Stimulated activated CD8-positive, alpha-beta memory T cell treated with anti-CD3 and anti-CD28 coated beads, Interleukin-7, amount 100 ng/mL, for 24 hours (primary cell): ENCODE results near the gene OR2M4.
"Not testable (repeated sequence)": the region's sequence is repeated elsewhere in the genome, so short reads cannot be mapped to it uniquely, and the experiment has no call there.

Source experiments
- DNase-seq: peaks from one replicate; pipeline ENCODE4 v3.0.0-alpha.2; 2020; ENCODE audit warnings: low read depth

The OR2M4 gene, protein sequence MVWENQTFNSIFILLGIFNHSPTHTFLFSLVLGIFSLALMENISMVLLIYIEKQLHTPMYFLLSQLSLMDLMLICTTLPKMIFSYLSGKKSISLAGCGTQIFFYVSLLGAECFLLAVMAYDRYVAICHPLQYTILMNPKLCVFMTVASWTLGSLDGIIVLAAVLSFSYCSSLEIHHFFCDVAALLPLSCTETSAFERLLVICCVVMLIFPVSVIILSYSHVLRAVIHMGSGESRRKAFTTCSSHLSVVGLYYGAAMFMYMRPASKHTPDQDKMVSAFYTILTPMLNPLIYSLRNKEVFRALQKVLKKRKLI

GRCh38 chr1:248231117-248231516 lies at the start of gene OR2M4:
TSS of gene OR2M4 (plus strand) at chr1:248231417. CDS start at chr1:248238929, 7,512 bp downstream.
- DNase-seq: no peak

DNA sequence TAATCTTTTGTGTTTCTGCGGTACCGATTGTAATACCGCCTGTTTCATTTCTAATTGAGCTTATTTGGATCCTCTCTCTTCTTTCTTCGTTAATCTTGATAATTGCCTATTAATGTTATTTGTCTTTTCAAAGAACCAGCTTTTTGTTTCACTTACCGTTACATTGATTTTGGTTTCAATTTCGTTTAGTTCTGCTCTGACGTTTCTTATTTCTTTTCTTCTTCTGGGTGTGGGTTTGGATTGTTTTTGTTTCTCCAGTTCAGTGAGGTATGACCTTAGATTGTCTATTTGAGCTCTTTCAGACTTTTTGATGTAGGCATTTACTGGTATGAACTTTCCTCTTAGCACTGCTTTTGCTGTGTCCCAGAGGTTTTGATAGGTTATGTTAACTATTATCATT lies 47.2 kb upstream of the OR2M4 start:
- DNase-seq: no peak

DNA sequence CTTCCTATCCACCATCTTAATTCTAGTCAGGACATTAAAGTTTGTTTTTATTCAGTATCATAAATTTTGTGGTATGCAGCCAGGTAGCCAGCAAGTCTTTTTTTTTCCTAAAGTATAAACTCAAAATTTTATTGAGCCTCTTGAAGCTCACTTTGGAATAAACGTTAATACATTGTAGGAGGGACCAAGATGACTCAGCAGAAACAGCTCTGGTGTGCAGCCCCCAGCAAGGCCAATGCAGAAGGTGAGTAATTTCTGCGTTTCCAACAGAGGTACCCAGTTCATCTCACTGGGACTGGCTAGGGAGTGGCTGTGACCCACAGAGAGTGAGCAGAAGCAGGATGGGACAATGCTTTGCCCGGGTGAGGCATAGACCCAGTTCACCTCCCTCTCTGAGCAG lies 43.9 kb upstream of the OR2M4 start:
- no peak for DNase-seq

DNA sequence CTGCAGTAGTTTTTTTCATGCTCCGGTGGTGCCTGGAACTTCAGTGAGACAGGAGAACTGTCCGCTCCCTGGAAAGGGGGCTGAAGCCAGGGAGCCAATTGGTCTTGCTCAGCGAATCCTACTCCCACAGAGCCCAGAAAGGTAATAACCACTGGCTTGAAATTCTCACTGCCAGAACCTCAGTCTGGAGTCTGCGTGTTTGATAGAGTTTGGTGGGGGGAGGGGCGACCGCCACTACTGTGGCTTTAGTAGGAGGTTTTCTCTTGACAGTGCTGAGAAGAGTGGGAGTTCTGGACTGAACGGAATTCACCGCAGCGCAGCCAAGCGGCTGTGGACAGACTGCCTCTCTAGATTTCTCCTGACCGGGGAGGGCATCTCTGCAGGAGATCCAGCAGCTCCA lies 42.2 kb upstream of the OR2M4 start:
- DNase-seq: no peak

GRCh38 chr1:248194117-248194516 lies 37.1 kb upstream of the OR2M4 start:
- no peak for DNase-seq

- no peak for DNase-seq
These were observed 34.3 kb upstream of the OR2M4 start, which contains the start of gene OR2M3 for GRCh38 chr1:248196965-248197364. TSS of gene OR2M3 (plus strand) at chr1:248197265. CDS start at chr1:248203068, 5,803 bp downstream.

- no peak for DNase-seq
These were observed 15.3 kb upstream of the OR2M4 start for GRCh38 chr1:248215880-248216279.

DNA sequence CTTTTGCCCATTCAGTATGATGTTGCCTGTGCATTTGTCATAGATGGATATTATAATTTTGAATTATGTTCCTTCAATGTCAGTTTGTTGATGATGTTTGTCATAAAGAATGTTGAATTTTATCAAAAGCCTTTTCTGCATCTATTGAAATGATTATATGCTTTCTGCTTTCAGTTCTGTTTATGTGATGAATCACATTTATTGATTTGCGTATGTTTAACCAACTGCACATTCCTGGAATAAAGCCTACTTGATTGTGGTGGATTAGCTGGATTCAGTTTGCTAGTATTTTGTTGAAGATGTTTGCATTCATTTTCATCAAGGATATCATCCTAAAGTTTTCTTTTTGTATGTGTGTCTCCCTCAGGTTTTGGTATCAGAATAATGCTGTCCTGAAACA lies 5.7 kb upstream of the OR2M4 start:
- no peak for DNase-seq

DNA sequence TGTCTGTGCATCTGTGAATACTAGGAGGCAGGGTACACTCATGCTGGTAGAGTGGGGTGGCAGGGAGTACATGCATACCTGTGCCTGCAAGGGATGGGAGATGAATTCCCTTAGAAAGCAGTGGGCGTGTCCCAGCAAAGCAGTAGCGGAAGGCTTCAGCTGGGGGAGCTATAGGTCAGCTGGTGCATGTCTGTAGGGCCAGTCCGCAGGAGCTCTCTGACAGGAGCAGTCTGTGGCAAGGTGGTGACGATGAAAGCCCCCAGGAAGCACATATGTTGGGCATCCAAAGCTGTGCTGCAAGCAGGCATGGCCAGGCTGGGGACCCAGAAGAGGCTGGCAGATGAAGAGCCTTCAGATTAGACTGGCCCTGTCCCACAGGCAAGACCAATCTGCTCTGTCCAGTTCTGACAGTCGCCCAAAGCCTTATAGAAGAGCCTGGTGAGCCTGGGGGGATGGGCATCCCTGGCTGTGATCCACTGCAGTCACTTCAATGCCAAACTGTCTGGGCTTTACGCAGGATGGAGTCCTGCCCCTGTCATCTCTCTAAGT lies 1.8 kb upstream of the OR2M4 start:
- DNase-seq: no peak

GRCh38 chr1:248239478-248239877 lies 8.3 kb downstream of the OR2M4 start:
- no peak for DNase-seq

DNA sequence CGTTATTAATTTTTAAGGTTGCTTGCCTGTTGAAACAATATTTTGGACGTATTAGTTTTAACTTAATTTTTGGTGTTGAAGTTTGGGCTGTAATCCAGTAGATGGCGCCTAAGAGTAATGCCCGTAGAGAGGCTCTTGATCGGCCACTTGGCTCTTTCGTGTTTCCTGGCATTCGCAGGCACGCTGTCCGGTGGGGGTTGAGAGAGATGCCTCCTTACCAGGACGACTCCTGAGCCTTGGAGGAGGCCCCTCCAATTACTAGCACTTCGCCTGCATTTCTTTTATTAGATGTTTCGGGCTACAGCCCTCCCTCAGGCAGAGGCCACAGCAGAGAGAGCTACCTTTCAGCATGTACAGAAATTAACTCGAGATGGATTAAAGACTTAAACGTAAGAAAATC lies 12.0 kb downstream of the OR2M4 start:
- DNase-seq: no peak

- not testable (repeated sequence) for DNase-seq
These were observed 28.1 kb downstream of the OR2M4 start for GRCh38 chr1:248259309-248259708.

DNA sequence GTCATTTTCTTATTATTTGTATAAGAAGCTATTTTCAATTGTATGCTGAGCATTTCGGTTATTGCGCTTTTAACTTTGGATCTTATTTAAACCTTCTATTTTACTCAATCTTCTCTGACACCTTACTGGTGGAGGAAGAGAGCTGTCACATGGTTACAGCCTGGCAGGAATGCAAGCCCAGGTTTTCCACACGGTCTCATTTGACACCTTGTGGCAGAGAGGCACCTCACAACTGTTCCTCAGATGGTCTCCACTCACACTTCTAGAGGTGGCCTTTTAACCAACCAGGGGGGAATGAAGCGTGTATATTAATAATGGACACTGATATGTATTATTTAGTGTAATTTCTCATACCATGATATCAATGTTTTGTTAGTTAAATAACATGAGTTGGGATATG lies 37.0 kb downstream of the OR2M4 start:
- DNase-seq: no peak

DNA sequence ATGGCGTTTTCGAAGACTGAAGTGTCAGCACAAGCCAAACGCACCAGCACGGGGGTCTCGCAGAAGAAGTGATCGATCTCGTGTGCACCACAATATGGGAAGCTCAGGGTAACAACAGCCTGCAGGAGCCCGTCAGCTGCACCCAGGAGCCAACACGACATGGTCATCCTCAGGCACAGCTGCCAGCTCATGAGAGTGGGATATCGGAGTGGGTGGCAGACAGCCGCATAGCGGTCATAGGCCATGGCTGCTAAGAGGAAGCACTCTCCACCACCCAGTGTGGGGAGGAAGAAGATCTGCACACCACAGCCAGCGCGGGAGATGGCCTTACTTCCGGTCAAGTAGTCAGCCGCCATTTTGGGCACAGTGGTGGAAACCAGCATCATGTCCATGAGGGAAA lies 42.0 kb downstream of the OR2M4 start:
- DNase-seq: not testable (repeated sequence)

DNA sequence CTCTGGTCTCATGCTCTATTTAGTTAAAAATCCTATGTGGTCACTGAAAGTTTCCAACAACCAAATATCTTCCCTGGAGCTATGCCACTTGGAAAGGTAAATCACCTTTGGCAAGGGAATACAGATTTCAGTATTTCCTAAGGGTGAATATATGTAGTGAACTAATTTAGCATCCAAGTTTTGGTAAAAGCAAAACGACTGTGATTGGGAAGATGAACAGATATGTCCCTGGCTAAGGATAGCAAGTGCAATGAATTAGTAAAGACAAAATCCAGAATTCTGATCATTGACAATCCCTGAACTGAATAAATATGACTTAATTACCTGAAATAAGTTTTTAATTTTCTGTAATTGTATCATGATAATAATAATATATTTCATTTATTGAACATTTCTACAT lies 46.7 kb downstream of the OR2M4 start, which contains the start of gene OR2T33:
Gene OR2T33, minus strand, starts transcription at position 101 of the 400 bp plus-strand sequence. CDS start 4,162 bp downstream, outside the sequence.
- no peak for DNase-seq

DNA sequence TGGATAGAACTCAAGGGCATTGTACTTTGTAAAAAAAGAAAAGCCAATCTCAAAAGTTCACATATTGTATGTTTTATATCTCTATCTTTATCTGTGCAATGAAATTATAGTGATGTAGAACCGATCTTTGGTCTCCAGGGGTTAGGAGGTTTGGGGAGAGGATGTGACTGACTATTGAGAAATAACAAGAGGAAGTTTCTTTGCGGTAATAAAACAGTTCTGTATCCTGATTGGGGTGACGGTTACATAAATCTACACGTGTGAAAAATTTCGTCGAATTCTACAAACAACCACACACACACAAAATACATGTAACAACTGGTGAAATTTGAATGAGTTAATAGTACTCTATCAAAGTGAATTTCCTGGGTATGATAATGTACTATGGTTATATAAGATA lies 57.2 kb downstream of the OR2M4 start:
- no peak for DNase-seq
